Natural killer cell (primary cell): ENCODE data around the gene FGGY. TPM values are rescaled to one million over a fixed set of nuclear protein-coding genes. Genes with fewer than 3 reads are reported as not detected.

ENCODE experiments used
- ATAC-seq, 3 donors: fragments of 150-1000 bp in 2 of 3; fragments of 200-7000 bp in 1 of 3; cut with Tn5 transposase; 1 replicate in 1 of 3; 2 replicates in 2 of 3; pipeline ENCODE4 v1.10.0; 2021; ENCODE audit warnings: mild to moderate bottlenecking in 2 of 3, moderate library complexity in 2 of 3
- DNase-seq, 2 donors: peaks; one replicate each; pipeline versions ENCODE4 v3.0.0 to v3.0.0-alpha.2; 2013 to 2021; ENCODE audit warnings: mixed read lengths in 1 of 2
- H3K27ac ChIP-seq: one replicate; pipeline ENCODE4 v1.5.1; 2013; ENCODE audit warnings: mild to moderate bottlenecking, low read length
- H3K27me3 ChIP-seq: one replicate; pipeline ENCODE4 v1.6.1; 2013; ENCODE audit warnings: low read length; ENCODE audit not compliant: control insufficient read depth, insufficient read depth
- H3K36me3 ChIP-seq: one replicate; pipeline ENCODE4 v1.6.1; 2013; ENCODE audit warnings: low read length; ENCODE audit not compliant: control insufficient read depth, insufficient read depth
- H3K4me1 ChIP-seq: one replicate; pipeline ENCODE4 v1.6.1; 2013; ENCODE audit warnings: low read length; ENCODE audit not compliant: control insufficient read depth, insufficient read depth
- H3K4me3 ChIP-seq: one replicate; pipeline ENCODE4 v1.5.1; 2013; ENCODE audit warnings: low read length
- H3K9me3 ChIP-seq: one replicate; pipeline ENCODE4 v1.6.1; 2013; ENCODE audit warnings: low read length; ENCODE audit not compliant: control insufficient read depth, insufficient read depth
- H3K27ac Mint-ChIP-seq, 2 donors: one replicate each; pipeline ENCODE4 v1.8.0; 2022; ENCODE audit warnings: mild to moderate bottlenecking in 2 of 2, mixed read lengths in 2 of 2, moderate library complexity in 1 of 2
- H3K27me3 Mint-ChIP-seq, 2 donors: one replicate each; pipeline ENCODE4 v1.8.0; 2022; ENCODE audit warnings: low read depth in 2 of 2, mixed read lengths in 2 of 2
- H3K36me3 Mint-ChIP-seq: one replicate; pipeline ENCODE4 v1.8.0; 2022; ENCODE audit warnings: mixed read lengths
- H3K4me1 Mint-ChIP-seq, 2 donors: one replicate each; pipeline ENCODE4 v1.8.0; 2022; ENCODE audit warnings: mixed read lengths in 2 of 2
- H3K4me3 Mint-ChIP-seq: one replicate; pipeline ENCODE4 v1.8.0; 2022; ENCODE audit warnings: mild to moderate bottlenecking, moderate library complexity, mixed read lengths
- H3K9me3 Mint-ChIP-seq, 2 donors: one replicate each; pipeline ENCODE4 v1.8.0; 2022; ENCODE audit warnings: mixed read lengths in 2 of 2
- WGBS: methylation state at CpG from one replicate; pipeline ENCODE4 v1.1.7; 2013; ENCODE audit warnings: missing lambda C conversion rate; ENCODE audit not compliant: insufficient coverage; 5-methylcytosine and 5-hydroxymethylcytosine counted together
- intact Hi-C: fragments of 100-400 bp; cut with micrococcal nuclease; formaldehyde crosslinking; loops from one replicate; pipeline ENCODE4 v1.14.2; 2022
- total RNA-seq, 4 donors: library from RNA; stranded (reverse); fragments of 120-200 nt in 1 of 4; gene quantifications; one replicate each; pipeline versions ENCODE4 v1.2.3 to v1.2.4, GENCODE V29; 2013 to 2022
- TF ChIP-seq, protein P1 (sequence below): fragments of 200-600 bp; IDR thresholded peaks from one replicate; pipeline ENCODE4 v1.8.0; 2022; ENCODE audit warnings: antibody characterized with exemption

FGGY gene
- total RNA-seq, 3 donors from 2014 or later (not counting 1 experiment from before 2014, with no cell fraction given) = 21.8 to 31.5 (median 21.8) TPM

DNA sequence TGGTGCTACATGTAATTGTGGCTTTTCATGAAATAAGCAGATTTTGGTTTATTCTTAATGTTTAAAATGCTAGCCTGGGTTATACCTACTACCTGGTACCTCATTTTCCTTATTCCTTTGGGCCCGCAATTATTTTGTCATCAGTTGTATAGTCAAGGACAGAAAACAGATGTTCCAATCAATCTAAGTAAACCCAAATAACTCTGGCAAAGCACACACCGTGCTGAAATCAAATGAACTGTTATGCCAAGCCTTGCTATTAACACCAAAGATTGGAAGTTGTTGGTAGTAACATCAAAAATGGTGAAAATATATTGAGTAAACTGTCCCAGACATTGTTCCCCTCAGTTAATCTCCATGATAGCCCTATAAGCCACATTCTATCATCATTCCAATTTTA, 248.9 kb downstream of the FGGY start:
- DNase-seq (no peak), ATAC-seq (no peak)
- WGBS = 100% methylated on average over 1 of the region's 2 CpGs
- Histone ChIP-seq H3K27ac (no peak overlapping the region), H3K4me1 (peaks cover 3% of the 10 kb centered on the region), H3K9me3 (no peaks in the 10 kb centered on the region), H3K4me3 (no peak overlapping the region), H3K27me3 (no peaks in the 10 kb centered on the region), H3K36me3 (no peaks in the 10 kb centered on the region)
- Mint-ChIP-seq H3K9me3 (no peaks in the 10 kb centered on the region), H3K4me3 (no peak overlapping the region), H3K36me3 (no peaks in the 10 kb centered on the region), H3K27me3 (no peaks in the 10 kb centered on the region), H3K4me1 (peaks cover 24% of the 10 kb centered on the region in 2 donors), H3K27ac (peak overlapping the region in 1 of 2 donors; percentile 60)
- TF ChIP-seq, protein P1, sequence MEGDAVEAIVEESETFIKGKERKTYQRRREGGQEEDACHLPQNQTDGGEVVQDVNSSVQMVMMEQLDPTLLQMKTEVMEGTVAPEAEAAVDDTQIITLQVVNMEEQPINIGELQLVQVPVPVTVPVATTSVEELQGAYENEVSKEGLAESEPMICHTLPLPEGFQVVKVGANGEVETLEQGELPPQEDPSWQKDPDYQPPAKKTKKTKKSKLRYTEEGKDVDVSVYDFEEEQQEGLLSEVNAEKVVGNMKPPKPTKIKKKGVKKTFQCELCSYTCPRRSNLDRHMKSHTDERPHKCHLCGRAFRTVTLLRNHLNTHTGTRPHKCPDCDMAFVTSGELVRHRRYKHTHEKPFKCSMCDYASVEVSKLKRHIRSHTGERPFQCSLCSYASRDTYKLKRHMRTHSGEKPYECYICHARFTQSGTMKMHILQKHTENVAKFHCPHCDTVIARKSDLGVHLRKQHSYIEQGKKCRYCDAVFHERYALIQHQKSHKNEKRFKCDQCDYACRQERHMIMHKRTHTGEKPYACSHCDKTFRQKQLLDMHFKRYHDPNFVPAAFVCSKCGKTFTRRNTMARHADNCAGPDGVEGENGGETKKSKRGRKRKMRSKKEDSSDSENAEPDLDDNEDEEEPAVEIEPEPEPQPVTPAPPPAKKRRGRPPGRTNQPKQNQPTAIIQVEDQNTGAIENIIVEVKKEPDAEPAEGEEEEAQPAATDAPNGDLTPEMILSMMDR = no peak
- intact Hi-C loops = no loop called here

DNA sequence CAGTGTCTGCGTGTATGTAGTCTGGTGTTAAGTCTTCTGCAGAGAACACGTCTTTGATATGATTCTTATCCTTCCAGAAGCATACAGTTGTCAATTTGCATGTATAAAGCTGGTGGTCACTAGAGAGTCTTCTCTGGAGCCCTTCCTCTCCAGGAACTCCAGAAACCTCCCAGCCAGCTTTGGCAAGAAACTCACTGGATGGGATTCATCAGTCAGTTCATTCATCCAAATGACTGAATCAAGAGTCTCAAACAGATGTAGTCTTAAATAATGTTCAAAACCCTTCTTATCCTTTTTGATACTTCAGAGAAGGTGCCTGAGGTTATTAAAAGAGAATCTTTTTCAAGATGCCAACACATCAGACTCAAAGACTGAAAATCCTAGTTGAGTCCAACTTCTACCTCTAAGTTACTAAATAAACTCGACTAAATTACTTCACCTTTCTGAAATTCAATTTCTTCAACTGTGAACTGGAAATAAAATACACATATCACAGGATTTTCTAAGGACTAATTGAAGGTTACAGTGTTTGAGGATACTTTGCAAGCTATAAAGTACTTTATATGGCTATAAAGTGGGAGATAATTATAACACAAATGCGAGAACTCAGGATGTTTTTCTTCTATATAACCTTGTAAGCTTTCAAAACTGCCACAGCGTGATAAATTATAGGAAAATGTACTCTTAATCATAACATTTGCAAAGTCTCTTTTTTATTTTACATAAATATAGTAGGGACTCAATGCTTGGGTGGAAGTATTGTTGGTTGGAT, 252.4 kb downstream of the FGGY start:
- no peaks in the 10 kb centered on the region for H3K27me3 ChIP-seq
- no peaks in the 10 kb centered on the region for H3K9me3 ChIP-seq
- no peak overlapping the region for H3K4me3 Mint-ChIP-seq
- TF ChIP-seq, protein P1 = no peak
- no peaks in the 10 kb centered on the region for H3K36me3 ChIP-seq
- H3K27ac ChIP-seq = no peak overlapping the region
- H3K4me1 ChIP-seq = peaks cover 3% of the 10 kb centered on the region
- no peak for DNase-seq
- H3K27me3 Mint-ChIP-seq = no peaks in the 10 kb centered on the region
- no peak overlapping the region for H3K27ac Mint-ChIP-seq
- H3K4me1 Mint-ChIP-seq = peaks cover 18% of the 10 kb centered on the region in 2 donors
- intact Hi-C loops = no loop called here
- H3K4me3 ChIP-seq = no peak overlapping the region
- 83% methylated on average over 3 of the region's 5 CpGs for WGBS
- no peak for ATAC-seq
- H3K36me3 Mint-ChIP-seq = peaks cover 1% of the 10 kb centered on the region
- no peaks in the 10 kb centered on the region for H3K9me3 Mint-ChIP-seq

GRCh38 chr1:59549903-59550302, 253.0 kb downstream of the FGGY start:
- Mint-ChIP-seq H3K27ac (no peak overlapping the region), H3K27me3 (no peaks in the 10 kb centered on the region), H3K36me3 (peaks cover 8% of the 10 kb centered on the region), H3K4me1 (peaks cover 11% of the 10 kb centered on the region in 2 donors), H3K4me3 (no peak overlapping the region), H3K9me3 (no peaks in the 10 kb centered on the region)
- no peak for DNase-seq
- Histone ChIP-seq H3K4me1 (peaks cover under 1% of the 10 kb centered on the region), H3K27ac (no peak overlapping the region), H3K27me3 (no peaks in the 10 kb centered on the region), H3K36me3 (no peaks in the 10 kb centered on the region), H3K4me3 (no peak overlapping the region), H3K9me3 (no peaks in the 10 kb centered on the region)
- TF ChIP-seq, protein P1 = no peak
- ATAC-seq = no peak
- intact Hi-C loops = no loop called here
- WGBS = 86% methylated on average over 3 of the region's 3 CpGs

DNA sequence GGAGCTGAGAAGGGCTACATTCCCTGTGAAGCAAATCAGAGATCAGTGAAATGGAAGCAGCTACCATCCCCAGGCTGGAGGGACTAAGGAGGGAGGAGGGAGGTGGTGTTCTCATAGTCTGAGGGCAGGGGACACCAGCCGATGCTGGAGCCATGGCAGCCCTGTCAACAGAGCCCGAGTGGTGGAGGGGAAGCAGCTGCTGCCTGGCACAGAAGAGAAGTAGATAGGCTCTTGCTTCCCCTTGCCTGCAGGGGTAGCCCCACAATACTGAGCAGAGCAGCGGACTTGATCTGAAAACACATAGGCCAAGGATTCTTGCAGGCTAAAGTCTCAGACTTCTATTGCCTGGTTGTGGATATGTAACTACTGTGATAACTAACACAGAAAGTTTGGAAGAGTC, 255.1 kb downstream of the FGGY start:
- DNase-seq = no peak
- TF ChIP-seq, protein P1 = no peak
- 67% methylated on average over 3 of the region's 3 CpGs for WGBS
- Histone ChIP-seq H3K27ac (no peak overlapping the region), H3K4me1 (no peaks in the 10 kb centered on the region), H3K36me3 (no peaks in the 10 kb centered on the region), H3K4me3 (no peak overlapping the region), H3K9me3 (peaks cover 1% of the 10 kb centered on the region), H3K27me3 (no peaks in the 10 kb centered on the region)
- Mint-ChIP-seq H3K36me3 (peaks cover 8% of the 10 kb centered on the region), H3K4me3 (no peak overlapping the region), H3K27ac (no peak overlapping the region), H3K4me1 (no peaks in the 10 kb centered on the region), H3K9me3 (no peaks in the 10 kb centered on the region), H3K27me3 (no peaks in the 10 kb centered on the region)
- intact Hi-C loops = no loop called here
- ATAC-seq = no peak
